ENCODE data around the gene PPFIA3.
"Not testable (repeated sequence)": the region's sequence is repeated elsewhere in the genome, so short reads cannot be mapped to it uniquely, and the experiment has no call there.

The PPFIA3 gene

GRCh38 chr19:49167857-49168409 is 48.6 kb downstream of the PPFIA3 start:
- peaks cover 2% of the 10 kb centered on the region; the same call in 1 of the 2 replicates for H3K27me3 ChIP-seq (replicated peaks; ENCODE audit: control insufficient read depth, insufficient read depth, low read length)
- no peak overlapping the region for H3K4me3 ChIP-seq (replicated peaks; ENCODE audit: low read depth, low read length)
- TF ChIP-seq CTCF (IDR thresholded peaks at IDR 0.05; ENCODE audit: insufficient read depth, low read length, poor library complexity, severe bottlenecking) = no peak
- DNase-seq (ENCODE audit: extremely low read depth, insufficient read length) = no peak
- H3K36me3 ChIP-seq (ENCODE audit: control insufficient read depth, insufficient read depth, low read length) = no peaks in the 10 kb centered on the region

GRCh38 chr19:49168421-49168820 is 49.1 kb downstream of the PPFIA3 start:
- peaks cover 2% of the 10 kb centered on the region; the same call in 1 of the 2 replicates for H3K27me3 ChIP-seq (replicated peaks; ENCODE audit: control insufficient read depth, insufficient read depth, low read length)
- no peak for TF ChIP-seq CTCF (IDR thresholded peaks at IDR 0.05; ENCODE audit: insufficient read depth, low read length, poor library complexity, severe bottlenecking)
- DNase-seq (ENCODE audit: extremely low read depth, insufficient read length) = no peak
- H3K36me3 ChIP-seq (ENCODE audit: control insufficient read depth, insufficient read depth, low read length) = no peaks in the 10 kb centered on the region
- H3K4me3 ChIP-seq (replicated peaks; ENCODE audit: low read depth, low read length) = no peak overlapping the region

GRCh38 chr19:49173198-49173597 is 53.9 kb downstream of the PPFIA3 start:
- DNase-seq (ENCODE audit: extremely low read depth, insufficient read length) = no peak
- Histone ChIP-seq H3K4me3 (replicated peaks; ENCODE audit: low read depth, low read length) (no peak overlapping the region), H3K27me3 (replicated peaks; ENCODE audit: control insufficient read depth, insufficient read depth, low read length) (no peaks in the 10 kb centered on the region; the same call in 1 of the 2 replicates), H3K36me3 (ENCODE audit: control insufficient read depth, insufficient read depth, low read length) (no peaks in the 10 kb centered on the region)
- TF ChIP-seq CTCF (IDR thresholded peaks at IDR 0.05; ENCODE audit: insufficient read depth, low read length, poor library complexity, severe bottlenecking) = no peak

- TF ChIP-seq CTCF (IDR thresholded peaks at IDR 0.05; ENCODE audit: insufficient read depth, low read length, poor library complexity, severe bottlenecking) = no peak
- Histone ChIP-seq H3K4me3 (replicated peaks; ENCODE audit: low read depth, low read length) (no peak overlapping the region), H3K27me3 (replicated peaks; ENCODE audit: control insufficient read depth, insufficient read depth, low read length) (no peaks in the 10 kb centered on the region), H3K36me3 (ENCODE audit: control insufficient read depth, insufficient read depth, low read length) (no peaks in the 10 kb centered on the region)
- DNase-seq (ENCODE audit: extremely low read depth, insufficient read length) = no peak
Measured at GRCh38 chr19:49180659-49181058, 61.3 kb downstream of the PPFIA3 start.

- not testable (repeated sequence) for H3K27me3 ChIP-seq (replicated peaks; ENCODE audit: control insufficient read depth, insufficient read depth, low read length); DNase-seq (ENCODE audit: extremely low read depth, insufficient read length); H3K4me3 ChIP-seq (replicated peaks; ENCODE audit: low read depth, low read length); H3K36me3 ChIP-seq (ENCODE audit: control insufficient read depth, insufficient read depth, low read length)
Measured at GRCh38 chr19:49182010-49182847, 62.9 kb downstream of the PPFIA3 start.

GRCh38 chr19:49182848-49183375 is 63.6 kb downstream of the PPFIA3 start:
- no peaks in the 10 kb centered on the region for H3K27me3 ChIP-seq (replicated peaks; ENCODE audit: control insufficient read depth, insufficient read depth, low read length)
- H3K4me3 ChIP-seq (replicated peaks; ENCODE audit: low read depth, low read length) = no peak overlapping the region
- no peak for TF ChIP-seq CTCF (IDR thresholded peaks at IDR 0.05; ENCODE audit: insufficient read depth, low read length, poor library complexity, severe bottlenecking)
- DNase-seq (ENCODE audit: extremely low read depth, insufficient read length) = no peak
- no peaks in the 10 kb centered on the region for H3K36me3 ChIP-seq (ENCODE audit: control insufficient read depth, insufficient read depth, low read length)
